Effector memory CD4-positive, alpha-beta T cell (primary cell): ENCODE results near the gene BZW1.
"Not testable (repeated sequence)": the region's sequence is repeated elsewhere in the genome, so short reads cannot be mapped to it uniquely, and the experiment has no call there.

ENCODE experiments used
- DNase-seq, 3 donors: peaks; one replicate each; pipeline ENCODE4 v3.0.0-alpha.2; 2020
- H3K27ac ChIP-seq: 2 replicates; pipeline ENCODE4 v1.7.0; 2013; ENCODE audit warnings: mild to moderate bottlenecking, low read length, moderate library complexity; ENCODE audit not compliant: insufficient read depth, poor library complexity, severe bottlenecking
- H3K27me3 ChIP-seq: replicated peaks from 2 replicates; pipeline ENCODE4 v1.7.0; 2013; ENCODE audit warnings: mild to moderate bottlenecking, low read length; ENCODE audit not compliant: insufficient read depth, control insufficient read depth, poor library complexity, severe bottlenecking
- H3K36me3 ChIP-seq: 2 replicates; pipeline ENCODE4 v1.7.0; 2013; ENCODE audit warnings: mild to moderate bottlenecking, low read length, moderate library complexity; ENCODE audit not compliant: control insufficient read depth, insufficient read depth
- H3K4me1 ChIP-seq: 2 replicates; pipeline ENCODE4 v1.7.0; 2013; ENCODE audit warnings: low read length, mild to moderate bottlenecking; ENCODE audit not compliant: control insufficient read depth, insufficient read depth, poor library complexity, severe bottlenecking
- H3K4me3 ChIP-seq: 2 replicates; pipeline ENCODE4 v1.7.0; 2013; ENCODE audit warnings: low read length, low read depth, mild to moderate bottlenecking; ENCODE audit not compliant: insufficient read depth, poor library complexity, severe bottlenecking
- H3K9me3 ChIP-seq: 2 replicates; pipeline ENCODE4 v1.7.0; 2013; ENCODE audit warnings: mild to moderate bottlenecking, low read length, moderate library complexity; ENCODE audit not compliant: control insufficient read depth

BZW1 gene

DNA sequence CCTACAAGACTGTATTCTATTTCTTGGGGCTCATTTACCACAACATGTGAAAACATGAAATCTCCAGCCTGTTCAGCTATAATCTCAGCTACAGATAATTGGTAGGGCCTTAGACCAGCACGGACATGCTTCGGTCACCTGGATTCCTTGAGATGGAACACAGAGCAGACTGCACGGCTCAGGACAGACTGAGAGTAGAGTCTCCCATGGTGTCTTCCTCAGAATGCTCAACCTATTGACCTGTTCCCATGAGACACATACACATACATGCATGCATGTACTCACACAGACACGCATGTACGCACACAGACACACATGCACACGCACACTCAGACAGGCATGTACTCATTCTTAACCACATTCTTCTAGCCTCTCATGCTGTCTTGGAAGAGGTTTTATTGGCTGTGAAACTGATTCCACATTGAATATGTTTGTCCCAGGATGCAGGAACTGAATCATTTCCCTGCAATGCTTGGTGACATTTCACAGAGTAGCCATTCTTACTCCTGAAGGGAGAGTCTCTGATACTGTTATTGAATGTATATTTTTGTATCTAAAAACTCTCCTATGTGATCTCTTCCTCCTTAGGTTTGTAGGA is 23.5 kb upstream of the BZW1 start:
- H3K9me3 ChIP-seq: no peaks in the 10 kb centered on the region
- DNase-seq: no peak
- no peak overlapping the region for H3K27ac ChIP-seq
- H3K36me3 ChIP-seq: no peaks in the 10 kb centered on the region
- H3K4me1 ChIP-seq: no peaks in the 10 kb centered on the region
- no peak overlapping the region for H3K4me3 ChIP-seq
- no peaks in the 10 kb centered on the region for H3K27me3 ChIP-seq

DNA sequence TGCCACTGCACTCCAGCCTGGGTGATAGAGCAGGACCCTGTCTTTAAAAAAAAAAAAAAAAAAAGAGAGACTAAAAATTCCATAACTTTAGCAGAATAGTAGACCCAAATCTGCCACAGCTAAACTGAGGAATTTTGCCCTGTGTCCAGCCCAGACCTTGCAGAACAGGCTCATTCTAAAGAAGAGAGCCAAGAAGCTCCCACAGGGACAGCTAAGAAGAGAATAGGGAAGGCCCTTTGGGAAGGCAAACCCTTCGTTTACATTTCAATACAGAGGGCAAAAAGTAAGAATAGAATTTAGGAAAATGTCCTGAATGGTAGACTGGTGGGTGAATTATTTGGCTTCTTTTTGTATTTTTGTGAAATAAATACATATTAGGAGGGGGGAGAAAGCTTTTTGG is 21.5 kb upstream of the BZW1 start:
- H3K4me1 ChIP-seq: no peaks in the 10 kb centered on the region
- no peak for DNase-seq
- H3K27me3 ChIP-seq: no peaks in the 10 kb centered on the region
- H3K9me3 ChIP-seq: no peaks in the 10 kb centered on the region
- H3K4me3 ChIP-seq: no peak overlapping the region
- H3K27ac ChIP-seq: no peak overlapping the region
- H3K36me3 ChIP-seq: no peaks in the 10 kb centered on the region

DNA sequence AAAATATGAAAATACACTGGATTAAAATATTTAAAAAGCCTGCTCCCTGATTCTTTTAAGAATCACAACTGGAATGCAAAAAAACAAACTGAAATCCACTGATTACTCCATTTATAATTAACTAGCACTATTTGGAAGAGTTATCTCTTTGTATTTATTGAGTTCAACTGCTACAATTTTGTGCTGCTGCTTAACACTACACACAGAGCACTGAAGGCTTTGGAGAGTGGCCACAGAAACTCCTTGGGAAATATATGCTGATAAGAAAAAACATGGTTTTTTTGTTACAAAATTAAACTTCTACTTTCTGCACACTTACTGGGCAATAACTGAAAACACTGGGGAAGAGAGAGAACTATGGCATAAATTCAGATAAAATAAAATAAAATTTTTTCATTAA is 19.8 kb upstream of the BZW1 start:
- no peaks in the 10 kb centered on the region for H3K27me3 ChIP-seq
- no peaks in the 10 kb centered on the region for H3K4me1 ChIP-seq
- no peaks in the 10 kb centered on the region for H3K36me3 ChIP-seq
- no peak overlapping the region for H3K27ac ChIP-seq
- H3K9me3 ChIP-seq: no peaks in the 10 kb centered on the region
- DNase-seq: no peak
- H3K4me3 ChIP-seq: no peak overlapping the region

DNA sequence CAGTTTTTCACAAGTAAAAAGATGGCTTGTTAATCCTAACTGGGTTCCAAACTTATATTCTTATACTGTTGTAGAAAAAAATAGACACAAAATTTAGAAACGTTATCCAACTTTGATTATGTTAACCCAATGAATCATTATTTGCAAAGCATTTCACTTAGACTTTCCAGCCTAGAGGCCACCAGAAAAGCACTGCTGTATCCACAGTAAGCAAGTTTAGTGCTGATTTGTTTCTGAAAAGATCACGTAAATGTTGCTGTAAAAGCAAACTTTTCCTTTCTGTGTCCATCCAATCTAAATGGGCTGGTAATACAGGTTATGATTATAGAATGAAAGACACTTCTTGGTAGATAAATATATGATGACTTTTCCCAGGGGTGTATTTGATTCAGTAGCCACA is 17.6 kb upstream of the BZW1 start:
- Histone ChIP-seq H3K9me3 (no peaks in the 10 kb centered on the region), H3K36me3 (no peaks in the 10 kb centered on the region), H3K4me1 (no peaks in the 10 kb centered on the region), H3K27me3 (no peaks in the 10 kb centered on the region), H3K27ac (no peak overlapping the region), H3K4me3 (no peak overlapping the region)
- DNase-seq: no peak

DNA sequence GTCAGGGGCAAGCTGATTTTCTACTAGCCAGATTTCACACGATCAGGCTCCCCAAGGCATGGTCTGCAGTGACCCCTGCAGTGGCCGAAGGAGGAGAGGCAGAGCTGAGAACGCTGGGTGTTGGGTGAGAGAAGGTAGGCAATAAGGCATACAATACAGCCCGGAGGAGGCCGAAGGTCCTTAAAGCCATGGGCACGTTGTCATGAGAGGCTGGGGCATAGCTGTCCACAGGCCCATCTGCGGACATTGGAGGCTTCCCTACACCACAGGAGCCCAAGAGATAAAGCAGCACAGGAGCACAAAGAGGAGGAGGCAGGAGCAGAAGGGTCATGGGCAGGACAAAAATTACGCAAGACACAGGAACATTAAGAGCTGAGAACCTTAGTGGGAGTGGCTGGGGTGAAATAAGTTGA is 16.7 kb upstream of the BZW1 start:
- no peak for DNase-seq
- H3K36me3 ChIP-seq: no peaks in the 10 kb centered on the region
- H3K4me1 ChIP-seq: no peaks in the 10 kb centered on the region
- H3K27ac ChIP-seq: no peak overlapping the region
- no peak overlapping the region for H3K4me3 ChIP-seq
- H3K9me3 ChIP-seq: no peaks in the 10 kb centered on the region
- no peaks in the 10 kb centered on the region for H3K27me3 ChIP-seq

DNA sequence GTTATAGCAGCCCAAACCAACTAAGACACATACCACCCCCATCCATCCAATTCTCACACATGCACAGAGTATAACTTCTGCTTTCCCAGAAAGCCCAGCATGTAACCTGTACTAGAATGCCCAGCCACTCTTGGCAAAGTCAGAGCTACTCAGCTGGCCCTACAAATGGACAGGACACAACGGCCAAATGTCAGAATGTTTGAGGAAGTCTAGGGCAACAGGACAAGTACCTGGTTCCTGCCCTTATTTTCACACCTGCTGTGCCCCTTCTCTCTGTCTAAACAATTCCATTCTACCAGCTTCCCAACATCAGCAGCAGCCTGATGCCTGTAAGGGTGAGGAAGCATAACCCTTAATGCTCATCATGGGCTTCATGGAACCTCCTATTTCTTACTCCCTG is 15.1 kb upstream of the BZW1 start:
- H3K4me3 ChIP-seq: no peak overlapping the region

DNA sequence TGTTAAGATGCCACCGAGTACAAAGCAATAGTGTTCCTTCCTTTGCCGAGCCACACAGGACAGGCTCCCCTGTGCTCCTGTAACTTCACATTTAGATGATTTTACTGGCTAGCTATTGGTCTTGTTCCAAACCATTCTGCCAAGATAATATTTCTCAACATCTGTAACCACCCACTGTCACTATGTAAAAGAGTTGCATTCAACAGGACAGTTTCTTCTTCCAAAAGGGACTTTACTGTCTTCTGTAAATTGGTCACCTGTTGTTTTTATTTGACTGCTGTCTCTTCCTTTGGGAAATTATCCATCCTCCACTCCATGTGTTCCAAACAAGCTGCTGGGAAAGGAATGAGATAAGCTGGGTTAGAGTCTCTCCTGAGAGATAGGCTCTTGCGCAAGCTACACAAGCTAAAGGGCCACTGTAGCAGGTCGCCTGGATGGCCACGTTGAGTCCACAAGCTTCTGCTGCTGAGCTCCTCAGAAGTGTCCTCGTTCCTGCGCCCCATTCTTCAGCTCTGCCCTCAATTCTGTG is 14.4 kb upstream of the BZW1 start:
- Histone ChIP-seq H3K4me3 (no peak overlapping the region), H3K4me1 (no peaks in the 10 kb centered on the region), H3K27me3 (no peaks in the 10 kb centered on the region), H3K36me3 (no peaks in the 10 kb centered on the region), H3K9me3 (no peaks in the 10 kb centered on the region), H3K27ac (no peak overlapping the region)
- no peak for DNase-seq

More for the DNA sequence above, 15.1 kb upstream of the BZW1 start:
- H3K27me3 ChIP-seq: no peaks in the 10 kb centered on the region
- no peak overlapping the region for H3K27ac ChIP-seq
- no peaks in the 10 kb centered on the region for H3K36me3 ChIP-seq
- H3K4me1 ChIP-seq: no peaks in the 10 kb centered on the region
- DNase-seq: no peak
- no peaks in the 10 kb centered on the region for H3K9me3 ChIP-seq

DNA sequence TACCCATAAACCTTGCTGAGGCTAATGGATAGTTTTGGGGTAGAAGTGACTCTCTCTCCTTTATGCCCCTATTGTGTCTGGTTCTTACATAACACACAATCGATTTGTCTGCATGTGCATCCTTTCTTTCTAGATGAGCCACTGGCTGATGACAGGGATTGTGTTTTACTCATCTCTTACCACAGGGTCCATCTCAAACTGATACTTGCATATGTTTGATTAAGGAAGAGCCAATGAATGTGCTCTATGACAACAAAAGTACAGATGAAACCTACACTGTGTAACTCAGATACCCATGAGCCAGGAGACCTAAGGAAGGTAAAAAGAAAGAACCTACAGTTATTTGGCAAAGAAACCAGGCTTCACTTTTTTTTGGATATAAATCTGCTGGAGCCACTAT is 13.2 kb upstream of the BZW1 start:
- Histone ChIP-seq H3K4me3 (no peak overlapping the region), H3K9me3 (no peaks in the 10 kb centered on the region), H3K27me3 (no peaks in the 10 kb centered on the region), H3K4me1 (no peaks in the 10 kb centered on the region), H3K36me3 (no peaks in the 10 kb centered on the region), H3K27ac (no peak overlapping the region)
- DNase-seq: no peak

DNA sequence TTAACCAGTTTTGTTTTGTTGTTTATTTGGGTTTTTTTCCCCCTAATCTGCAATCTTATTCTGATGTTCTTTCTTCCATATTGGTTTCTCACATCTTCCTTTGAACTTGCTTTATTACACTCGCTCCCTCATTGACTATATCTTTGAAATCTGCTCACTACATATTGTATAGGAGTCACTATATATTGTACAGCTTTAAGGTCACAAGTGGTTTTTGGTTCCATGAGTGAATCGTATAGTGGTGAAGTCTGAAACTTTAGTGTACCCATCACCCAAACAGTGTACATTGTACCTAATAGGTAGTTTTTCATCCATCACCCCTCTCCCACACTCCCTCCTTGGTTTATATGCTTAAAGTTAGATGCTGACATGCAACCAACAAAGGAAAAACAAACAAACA is 11.3 kb upstream of the BZW1 start:
- no peak for DNase-seq
- no peak overlapping the region for H3K4me3 ChIP-seq
- H3K27ac ChIP-seq: no peak overlapping the region
- H3K27me3 ChIP-seq: no peaks in the 10 kb centered on the region
- H3K4me1 ChIP-seq: no peaks in the 10 kb centered on the region
- H3K36me3 ChIP-seq: no peaks in the 10 kb centered on the region
- H3K9me3 ChIP-seq: no peaks in the 10 kb centered on the region

DNA sequence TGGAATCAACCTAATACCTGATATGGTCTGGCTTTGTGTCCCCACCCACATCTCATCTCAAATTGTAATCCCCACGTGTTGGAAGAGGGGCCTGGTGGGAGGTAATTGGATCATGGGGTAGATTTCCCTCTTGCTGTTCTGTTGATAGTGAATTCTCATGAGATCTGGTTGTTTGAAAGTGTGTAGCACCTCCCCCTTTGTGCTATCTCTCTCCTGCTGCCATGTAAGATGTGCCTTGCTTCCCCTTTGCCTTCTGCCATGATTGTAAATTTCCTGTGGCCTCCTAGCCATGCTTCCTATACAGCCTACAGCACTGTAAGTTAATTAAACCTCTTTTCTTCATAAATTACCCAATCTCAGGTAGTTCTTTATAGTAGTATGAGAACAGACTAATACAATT is 10.3 kb upstream of the BZW1 start:
- not testable (repeated sequence) for H3K27ac ChIP-seq, H3K36me3 ChIP-seq, H3K27me3 ChIP-seq, H3K4me1 ChIP-seq, H3K9me3 ChIP-seq, DNase-seq, H3K4me3 ChIP-seq
